ENCODE measurements around the gene SDK2. TPM values are rescaled to one million over a fixed set of nuclear protein-coding genes. Genes with fewer than 3 reads are reported as not detected.

SDK2 gene, protein sequence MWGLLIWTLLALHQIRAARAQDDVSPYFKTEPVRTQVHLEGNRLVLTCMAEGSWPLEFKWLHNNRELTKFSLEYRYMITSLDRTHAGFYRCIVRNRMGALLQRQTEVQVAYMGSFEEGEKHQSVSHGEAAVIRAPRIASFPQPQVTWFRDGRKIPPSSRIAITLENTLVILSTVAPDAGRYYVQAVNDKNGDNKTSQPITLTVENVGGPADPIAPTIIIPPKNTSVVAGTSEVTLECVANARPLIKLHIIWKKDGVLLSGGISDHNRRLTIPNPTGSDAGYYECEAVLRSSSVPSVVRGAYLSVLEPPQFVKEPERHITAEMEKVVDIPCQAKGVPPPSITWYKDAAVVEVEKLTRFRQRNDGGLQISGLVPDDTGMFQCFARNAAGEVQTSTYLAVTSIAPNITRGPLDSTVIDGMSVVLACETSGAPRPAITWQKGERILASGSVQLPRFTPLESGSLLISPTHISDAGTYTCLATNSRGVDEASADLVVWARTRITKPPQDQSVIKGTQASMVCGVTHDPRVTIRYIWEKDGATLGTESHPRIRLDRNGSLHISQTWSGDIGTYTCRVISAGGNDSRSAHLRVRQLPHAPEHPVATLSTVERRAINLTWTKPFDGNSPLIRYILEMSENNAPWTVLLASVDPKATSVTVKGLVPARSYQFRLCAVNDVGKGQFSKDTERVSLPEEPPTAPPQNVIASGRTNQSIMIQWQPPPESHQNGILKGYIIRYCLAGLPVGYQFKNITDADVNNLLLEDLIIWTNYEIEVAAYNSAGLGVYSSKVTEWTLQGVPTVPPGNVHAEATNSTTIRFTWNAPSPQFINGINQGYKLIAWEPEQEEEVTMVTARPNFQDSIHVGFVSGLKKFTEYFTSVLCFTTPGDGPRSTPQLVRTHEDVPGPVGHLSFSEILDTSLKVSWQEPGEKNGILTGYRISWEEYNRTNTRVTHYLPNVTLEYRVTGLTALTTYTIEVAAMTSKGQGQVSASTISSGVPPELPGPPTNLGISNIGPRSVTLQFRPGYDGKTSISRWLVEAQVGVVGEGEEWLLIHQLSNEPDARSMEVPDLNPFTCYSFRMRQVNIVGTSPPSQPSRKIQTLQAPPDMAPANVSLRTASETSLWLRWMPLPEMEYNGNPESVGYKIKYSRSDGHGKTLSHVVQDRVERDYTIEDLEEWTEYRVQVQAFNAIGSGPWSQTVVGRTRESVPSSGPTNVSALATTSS (N-terminal part only)
- total RNA-seq: under 1 TPM; 0.11 to 0.46 (median 0.25) TPM
- long read RNA-seq: 0 reads

DNA sequence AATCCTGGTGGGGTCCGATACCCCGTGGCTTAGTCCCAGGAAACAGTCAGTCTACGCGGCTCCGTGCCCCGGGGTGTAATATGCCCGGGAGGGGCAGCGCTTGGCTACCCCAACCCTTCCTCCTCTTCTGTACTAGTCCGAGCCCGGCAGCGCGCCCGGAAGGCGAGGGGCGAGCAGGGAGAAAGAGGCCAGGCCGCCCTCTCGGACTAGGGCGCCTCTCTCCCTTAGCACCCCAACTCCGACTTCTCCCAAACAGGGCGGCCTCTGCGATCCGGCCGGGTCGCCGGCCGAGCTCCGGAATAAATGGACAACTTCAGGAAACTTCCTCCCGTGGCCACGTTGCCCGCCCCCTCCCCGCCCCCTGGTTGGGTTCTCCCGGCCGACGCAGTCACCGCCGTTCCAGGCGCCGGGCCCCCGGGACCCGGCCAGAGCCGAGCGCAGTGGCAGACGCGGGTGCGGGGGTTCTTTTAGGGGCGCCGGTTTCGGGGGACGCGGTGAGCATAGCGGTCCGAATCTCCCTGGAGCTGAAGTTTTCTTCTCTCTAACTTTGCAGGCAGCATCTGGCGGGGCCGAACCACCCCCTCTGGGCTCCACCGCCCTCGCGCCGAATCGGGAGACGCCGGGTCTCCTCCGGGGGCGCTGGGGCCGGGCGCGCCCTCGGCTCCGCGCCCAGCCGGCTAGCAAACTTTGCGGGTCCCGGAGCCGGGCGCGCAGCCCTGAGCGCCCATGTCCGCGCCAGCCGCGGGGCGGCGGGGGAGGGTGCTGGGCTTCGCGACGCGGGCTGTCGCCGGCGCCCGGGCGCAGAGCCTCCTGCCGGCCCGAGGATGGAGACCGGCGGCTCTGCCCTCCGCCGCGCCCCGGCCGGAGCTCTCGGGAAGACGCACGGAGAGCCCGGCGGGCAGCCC lies at the start of gene SDK2:
Gene SDK2, minus strand, starts transcription at position 301 of the 905 bp plus-strand sequence. CDS start 357 bp downstream, outside the sequence.
- H3K4me1 ChIP-seq: peaks cover 0 to 6% (median 0%) of the 10 kb centered on the region in 4 donors
- H3K27me3 ChIP-seq: peaks cover 0 to 16% of the 10 kb centered on the region in 2 donors
- H3K36me3 ChIP-seq: no peaks in the 10 kb centered on the region
- H3K27ac ChIP-seq: no peak within 1 kb of the TSS
- intact Hi-C loops (cut with DNase I): no loop called here
- TF ChIP-seq, protein P1, sequence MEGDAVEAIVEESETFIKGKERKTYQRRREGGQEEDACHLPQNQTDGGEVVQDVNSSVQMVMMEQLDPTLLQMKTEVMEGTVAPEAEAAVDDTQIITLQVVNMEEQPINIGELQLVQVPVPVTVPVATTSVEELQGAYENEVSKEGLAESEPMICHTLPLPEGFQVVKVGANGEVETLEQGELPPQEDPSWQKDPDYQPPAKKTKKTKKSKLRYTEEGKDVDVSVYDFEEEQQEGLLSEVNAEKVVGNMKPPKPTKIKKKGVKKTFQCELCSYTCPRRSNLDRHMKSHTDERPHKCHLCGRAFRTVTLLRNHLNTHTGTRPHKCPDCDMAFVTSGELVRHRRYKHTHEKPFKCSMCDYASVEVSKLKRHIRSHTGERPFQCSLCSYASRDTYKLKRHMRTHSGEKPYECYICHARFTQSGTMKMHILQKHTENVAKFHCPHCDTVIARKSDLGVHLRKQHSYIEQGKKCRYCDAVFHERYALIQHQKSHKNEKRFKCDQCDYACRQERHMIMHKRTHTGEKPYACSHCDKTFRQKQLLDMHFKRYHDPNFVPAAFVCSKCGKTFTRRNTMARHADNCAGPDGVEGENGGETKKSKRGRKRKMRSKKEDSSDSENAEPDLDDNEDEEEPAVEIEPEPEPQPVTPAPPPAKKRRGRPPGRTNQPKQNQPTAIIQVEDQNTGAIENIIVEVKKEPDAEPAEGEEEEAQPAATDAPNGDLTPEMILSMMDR (IDR thresholded peaks at IDR 0.05): no peak
- WGBS (ENCODE audit: insufficient coverage, low coverage, low lambda C conversion rate, missing lambda C conversion rate): 3% methylated on average over 13 of the region's 105 CpGs
- H3K4me3 ChIP-seq: peak within 1 kb of the TSS; percentile 5 to 37 (median 18)
- no peak for DNase-seq
- H3K9me3 ChIP-seq: no peaks in the 10 kb centered on the region
- ATAC-seq: peak in 1 of 4 donors; percentile 23

DNA sequence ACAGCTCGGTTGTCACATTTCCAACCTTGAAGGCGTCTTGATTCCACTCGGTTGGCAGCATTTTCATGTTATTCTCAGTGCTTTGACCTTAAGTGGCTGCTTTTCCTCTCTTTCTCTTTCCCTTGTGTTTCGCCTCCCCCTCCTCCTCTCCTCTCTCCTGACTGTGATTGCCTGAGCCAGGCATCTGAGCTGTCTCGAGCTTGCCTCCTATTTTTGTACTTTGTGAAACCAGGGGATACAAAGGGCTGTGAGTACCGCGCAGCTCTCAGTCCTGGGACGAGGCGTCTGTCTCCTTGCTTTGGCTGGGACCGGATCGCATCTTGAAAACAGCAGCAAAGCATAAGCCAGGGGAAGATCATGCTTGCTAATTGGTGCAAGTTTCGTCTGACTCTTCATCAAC lies 48.8 kb upstream of the SDK2 start:
- no peak for TF ChIP-seq POLR2A (IDR thresholded peaks at IDR 0.05)
- TF ChIP-seq, protein P1 (IDR thresholded peaks at IDR 0.05): no peak

GRCh38 chr17:73691321-73691766 lies 47.1 kb upstream of the SDK2 start:
- Histone ChIP-seq H3K4me1 (no peaks in the 10 kb centered on the region), H3K4me3 (no peak overlapping the region), H3K27ac (no peak overlapping the region), H3K27me3 (no peaks in the 10 kb centered on the region), H3K9me3 (no peaks in the 10 kb centered on the region), H3K36me3 (no peaks in the 10 kb centered on the region)
- no peak for ATAC-seq
- no peak for DNase-seq
- WGBS (ENCODE audit: insufficient coverage, low coverage, low lambda C conversion rate, missing lambda C conversion rate): 49% methylated on average over 8 of the region's 10 CpGs
- no peak for TF ChIP-seq POLR2A (IDR thresholded peaks at IDR 0.05)
- TF ChIP-seq, protein P1 (IDR thresholded peaks at IDR 0.05): no peak
- intact Hi-C loops (cut with DNase I): no loop called here

More for the DNA sequence above, 48.8 kb upstream of the SDK2 start:
- no peak for DNase-seq
- no peak overlapping the region for H3K27ac ChIP-seq
- no peak for ATAC-seq
- 73% methylated on average over 10 of the region's 12 CpGs for WGBS (ENCODE audit: insufficient coverage, low coverage, low lambda C conversion rate, missing lambda C conversion rate)
- H3K4me3 ChIP-seq: no peak overlapping the region
- intact Hi-C loops (cut with DNase I): no loop called here
- H3K4me1 ChIP-seq: no peaks in the 10 kb centered on the region
- H3K27me3 ChIP-seq: no peaks in the 10 kb centered on the region
- H3K36me3 ChIP-seq: no peaks in the 10 kb centered on the region
- no peaks in the 10 kb centered on the region for H3K9me3 ChIP-seq

Measured in right lobe of liver (tissue), 6 donors.